SU-DHL-6 (cell line): ENCODE measurements around the gene RNF212B.

ENCODE experiments used
- CTCF ChIP-seq: fragments of 200-600 bp; sonication (generic); IDR thresholded peaks from one replicate; pipeline ENCODE4 v1.5.1; 2017; ENCODE audit warnings: antibody characterized with exemption, mild to moderate bottlenecking, low read length, moderate library complexity; ENCODE audit not compliant: insufficient read depth, poor library complexity, severe bottlenecking
- EZH2phosphoT487 ChIP-seq: fragments of 200-600 bp; sonication (generic), shearing (Covaris generic); conservative IDR thresholded peaks from 2 replicates; pipeline ENCODE4 v1.6.1; 2018; ENCODE audit warnings: mild to moderate bottlenecking, antibody characterized with exemption, low read length, moderate library complexity, mixed read lengths

GRCh38 chr14:23286020-23286901, 48.5 kb downstream of the RNF212B start, which contains the start of gene HOMEZ:
- TF ChIP-seq CTCF (no peak), EZH2phosphoT487 (no peak)
